Measurements from ENCODE around the gene ANXA5. TPM values are rescaled to one million over a fixed set of nuclear protein-coding genes. Genes with fewer than 3 reads are reported as not detected.

ANXA5 gene
- total RNA-seq, 1 donor from 2014 or later, result 216 TPM

- no peak overlapping the region for H2AFZ ChIP-seq (replicated peaks)
- Mint-ChIP-seq H3K27ac (no peak overlapping the region), H3K4me3 (no peak overlapping the region), H3K36me3 (no peaks in the 10 kb centered on the region), H3K27me3 (ENCODE audit: insufficient read depth, low read depth) (no peaks in the 10 kb centered on the region), H3K9me3 (no peaks in the 10 kb centered on the region), H3K4me1 (peaks cover 2% of the 10 kb centered on the region)
- DNase-seq (ENCODE audit: low spot score), result no peak
- no peaks in the 10 kb centered on the region for H3K27me3 ChIP-seq
- no peak overlapping the region for H3K9ac ChIP-seq
- H3K4me1 ChIP-seq, result no peaks in the 10 kb centered on the region
- no peaks in the 10 kb centered on the region for H3K9me3 ChIP-seq (ENCODE audit: low read depth)
- H3K36me3 ChIP-seq, result no peaks in the 10 kb centered on the region
- TF ChIP-seq EZH2 (IDR thresholded peaks at IDR 0.05) (no peak), EZH2phosphoT487 (IDR thresholded peaks at IDR 0.05) (no peak), CTCF (IDR thresholded peaks at IDR 0.05) (no peak)
- H3F3A ChIP-seq (ENCODE audit: low read depth), result no peaks in the 10 kb centered on the region
- H3K27ac ChIP-seq, result no peak overlapping the region
- H4K20me1 ChIP-seq (ENCODE audit: low read depth), result no peaks in the 10 kb centered on the region
- no peak overlapping the region for H3K4me3 ChIP-seq
- no peaks in the 10 kb centered on the region for H3K79me2 ChIP-seq (ENCODE audit: low read depth)
- H3K4me2 ChIP-seq, result no peak overlapping the region
These were observed 43.6 kb downstream of the ANXA5 start for GRCh38 chr4:121653214-121653613.

- Mint-ChIP-seq H3K9me3 (no peaks in the 10 kb centered on the region), H3K4me1 (peaks cover 2% of the 10 kb centered on the region), H3K4me3 (no peak overlapping the region), H3K27me3 (ENCODE audit: insufficient read depth, low read depth) (no peaks in the 10 kb centered on the region), H3K36me3 (no peaks in the 10 kb centered on the region), H3K27ac (no peak overlapping the region)
- no peaks in the 10 kb centered on the region for H3K36me3 ChIP-seq
- no peaks in the 10 kb centered on the region for H3K4me1 ChIP-seq
- no peaks in the 10 kb centered on the region for H3F3A ChIP-seq (ENCODE audit: low read depth)
- TF ChIP-seq EZH2 (IDR thresholded peaks at IDR 0.05) (no peak), CTCF (IDR thresholded peaks at IDR 0.05) (no peak), EZH2phosphoT487 (IDR thresholded peaks at IDR 0.05) (no peak)
- no peaks in the 10 kb centered on the region for H3K79me2 ChIP-seq (ENCODE audit: low read depth)
- no peak overlapping the region for H3K27ac ChIP-seq
- H4K20me1 ChIP-seq (ENCODE audit: low read depth), result no peaks in the 10 kb centered on the region
- H3K4me3 ChIP-seq, result no peak overlapping the region
- no peaks in the 10 kb centered on the region for H3K27me3 ChIP-seq
- no peak overlapping the region for H3K4me2 ChIP-seq
- H2AFZ ChIP-seq (replicated peaks), result no peak overlapping the region
- H3K9ac ChIP-seq, result no peak overlapping the region
- no peaks in the 10 kb centered on the region for H3K9me3 ChIP-seq (ENCODE audit: low read depth)
- no peak for DNase-seq (ENCODE audit: low spot score)
These were observed 45.2 kb downstream of the ANXA5 start for GRCh38 chr4:121651597-121651996.

GRCh38 chr4:121650741-121651140, 46.0 kb downstream of the ANXA5 start:
- Mint-ChIP-seq H3K36me3 (no peaks in the 10 kb centered on the region), H3K4me1 (no peaks in the 10 kb centered on the region), H3K27me3 (ENCODE audit: insufficient read depth, low read depth) (no peaks in the 10 kb centered on the region), H3K9me3 (no peaks in the 10 kb centered on the region), H3K27ac (no peak overlapping the region), H3K4me3 (no peak overlapping the region)
- H3K9me3 ChIP-seq (ENCODE audit: low read depth), result no peaks in the 10 kb centered on the region
- no peak for TF ChIP-seq EZH2 (IDR thresholded peaks at IDR 0.05)
- no peak for TF ChIP-seq EZH2phosphoT487 (IDR thresholded peaks at IDR 0.05)
- TF ChIP-seq CTCF (IDR thresholded peaks at IDR 0.05), result no peak
- no peaks in the 10 kb centered on the region for H3K27me3 ChIP-seq
- H3K36me3 ChIP-seq, result no peaks in the 10 kb centered on the region
- H4K20me1 ChIP-seq (ENCODE audit: low read depth), result no peaks in the 10 kb centered on the region
- H3K79me2 ChIP-seq (ENCODE audit: low read depth), result no peaks in the 10 kb centered on the region
- H3F3A ChIP-seq (ENCODE audit: low read depth), result no peaks in the 10 kb centered on the region
- no peaks in the 10 kb centered on the region for H3K4me1 ChIP-seq
- no peak overlapping the region for H2AFZ ChIP-seq (replicated peaks)
- peak; percentile 9 for DNase-seq (ENCODE audit: low spot score)
- H3K4me3 ChIP-seq, result no peak overlapping the region
- no peak overlapping the region for H3K4me2 ChIP-seq
- H3K9ac ChIP-seq, result no peak overlapping the region
- no peak overlapping the region for H3K27ac ChIP-seq

Data from neural progenitor cell (in vitro differentiated cells).